GM18505 (cell line): ENCODE measurements around the gene TUFM.
A peak's percentile ranks its signal among the peaks of the same experiment; 100 is the strongest.

Source experiments
- ATAC-seq: cut with Tn5 transposase; IDR thresholded peaks from one replicate; pipeline ENCODE4 v1.9.1; 2021; ENCODE audit not compliant: unreplicated experiment
- POLR2A ChIP-seq: IDR thresholded peaks from 4 replicates; pipeline ENCODE4 v1.6.1; 2011; ENCODE audit warnings: borderline replicate concordance; ENCODE audit not compliant: insufficient read depth, insufficient read length; ENCODE audit errors: extremely low read depth

Gene TUFM

DNA sequence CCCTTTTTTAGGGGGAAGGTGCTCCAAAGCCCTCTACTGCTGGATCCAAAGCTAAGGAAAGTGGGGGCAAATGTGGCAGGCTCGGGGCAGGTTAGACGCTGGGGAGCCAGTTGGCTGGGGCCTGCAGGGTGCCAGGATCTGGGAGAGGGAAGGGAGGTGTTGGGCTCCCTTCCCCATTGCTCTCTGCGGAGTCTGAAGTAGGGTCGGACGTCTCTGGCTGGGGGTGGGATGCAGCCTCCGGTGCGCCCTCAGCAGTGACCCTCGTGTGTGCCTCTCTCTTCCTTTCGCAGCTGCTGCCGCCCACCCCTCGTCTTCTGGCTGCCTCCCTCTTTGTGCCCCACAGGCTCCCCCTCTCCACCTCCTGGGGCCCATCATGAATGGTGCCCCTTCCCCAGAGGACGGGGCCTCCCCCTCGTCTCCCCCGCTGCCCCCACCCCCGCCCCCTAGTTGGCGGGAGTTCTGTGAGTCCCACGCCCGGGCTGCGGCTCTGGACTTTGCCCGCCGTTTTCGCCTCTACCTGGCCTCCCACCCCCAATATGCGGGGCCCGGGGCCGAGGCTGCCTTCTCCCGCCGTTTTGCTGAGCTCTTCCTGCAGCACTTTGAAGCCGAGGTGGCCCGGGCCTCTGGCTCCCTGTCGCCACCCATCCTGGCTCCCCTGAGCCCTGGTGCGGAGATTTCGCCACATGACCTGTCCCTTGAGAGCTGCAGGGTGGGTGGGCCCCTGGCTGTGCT lies 19.7 kb upstream of the TUFM start:
- ATAC-seq: no peak
- TF ChIP-seq POLR2A: no peak

DNA sequence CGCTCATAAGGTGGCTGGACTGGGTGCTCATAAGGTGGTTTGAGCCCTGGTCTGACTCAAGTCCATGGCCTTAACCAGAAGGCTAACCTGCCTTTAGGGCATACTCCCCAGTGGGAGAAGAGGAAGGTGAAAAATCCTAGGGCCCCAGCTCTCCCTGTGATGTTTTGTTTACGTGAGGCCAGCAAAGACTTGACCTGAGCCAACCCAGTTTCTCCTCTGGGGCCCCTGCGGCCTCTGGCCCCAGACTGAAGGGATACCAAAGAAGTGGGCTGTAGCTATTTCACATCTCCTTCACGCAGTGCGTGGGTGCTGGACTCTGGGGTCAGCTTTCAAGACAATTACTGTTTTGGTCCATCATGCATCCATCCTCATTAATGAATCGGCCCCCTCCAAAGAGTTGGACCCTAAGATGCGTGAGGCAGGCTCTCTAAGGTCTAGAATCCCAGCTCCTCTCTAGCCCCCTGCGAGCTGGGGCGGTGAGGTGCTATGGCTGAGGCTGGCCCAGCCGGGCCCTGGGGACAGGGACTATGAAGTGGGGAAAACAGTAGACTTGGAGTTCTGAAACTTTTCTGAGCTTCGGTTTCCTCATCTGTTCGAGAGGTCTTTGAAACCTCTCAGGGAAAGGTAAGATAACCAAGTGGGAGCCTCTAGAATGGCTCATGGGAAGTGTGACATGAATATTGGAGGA lies 19.0 kb upstream of the TUFM start:
- no peak for TF ChIP-seq POLR2A

DNA sequence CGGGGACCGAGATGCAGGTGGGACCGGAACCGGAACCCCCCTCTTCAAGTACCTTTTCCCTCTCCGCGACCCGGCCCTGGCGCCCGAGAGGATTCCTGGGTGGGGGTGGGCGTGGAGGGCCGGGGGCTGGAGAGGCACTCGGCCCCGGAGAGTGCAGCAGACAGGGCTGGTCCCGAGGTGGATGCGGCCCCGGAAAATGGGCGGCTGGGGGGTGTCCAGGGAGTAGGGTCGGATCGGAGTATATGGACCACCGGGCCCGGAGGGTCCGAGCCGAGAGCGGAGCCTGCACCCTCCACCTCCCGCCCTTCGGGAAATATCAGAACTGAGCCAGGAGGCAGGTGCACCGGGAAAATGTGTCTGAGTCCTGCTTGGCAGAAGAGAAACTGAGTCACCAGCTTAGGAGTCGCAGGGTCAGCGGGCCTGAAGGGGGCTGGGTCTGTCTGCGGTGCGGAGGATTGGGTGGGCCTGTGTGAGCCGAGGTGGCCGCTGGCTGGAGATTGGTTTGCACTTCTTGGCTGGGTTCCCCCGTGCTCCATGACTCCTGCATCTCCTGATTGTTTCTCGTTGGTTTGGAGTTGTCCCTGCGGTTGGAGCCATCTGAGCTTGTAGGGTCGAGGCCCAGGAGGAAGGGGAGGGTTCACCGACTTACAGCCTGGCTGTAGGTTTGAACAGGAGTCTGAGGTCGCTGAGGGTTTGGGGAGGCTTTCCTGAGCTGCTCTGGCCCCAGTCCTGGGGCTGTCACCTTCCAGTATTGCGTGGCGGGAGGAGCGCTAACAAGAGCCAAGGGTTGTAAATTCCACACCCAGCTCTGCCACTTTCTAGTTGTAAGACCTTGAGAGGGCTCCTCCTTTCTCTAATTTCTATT lies 18.0 kb upstream of the TUFM start:
- peak; percentile 5 for ATAC-seq
- no peak for TF ChIP-seq POLR2A

More for the DNA sequence above, 19.0 kb upstream of the TUFM start:
- ATAC-seq: no peak

DNA sequence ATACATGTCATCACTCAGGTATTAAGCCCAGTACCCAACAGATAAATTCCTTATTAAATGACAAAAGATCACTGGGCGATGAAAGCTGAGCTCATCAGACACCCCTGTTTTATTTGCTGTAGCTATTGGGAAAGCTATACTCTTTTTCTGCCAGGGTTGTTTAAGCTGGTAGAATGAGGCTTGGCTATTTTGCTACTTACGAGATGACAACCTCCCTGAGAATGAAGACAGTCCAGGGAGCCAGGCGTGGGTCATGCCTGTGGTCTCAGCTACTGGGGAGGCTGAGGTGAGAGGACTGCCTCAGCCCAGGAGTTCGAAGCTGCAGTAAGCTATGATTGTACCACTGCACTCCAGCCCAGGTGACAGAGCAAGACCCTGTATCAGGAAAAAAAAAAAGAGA lies 13.2 kb upstream of the TUFM start:
- no peak for TF ChIP-seq POLR2A
- ATAC-seq: no peak

DNA sequence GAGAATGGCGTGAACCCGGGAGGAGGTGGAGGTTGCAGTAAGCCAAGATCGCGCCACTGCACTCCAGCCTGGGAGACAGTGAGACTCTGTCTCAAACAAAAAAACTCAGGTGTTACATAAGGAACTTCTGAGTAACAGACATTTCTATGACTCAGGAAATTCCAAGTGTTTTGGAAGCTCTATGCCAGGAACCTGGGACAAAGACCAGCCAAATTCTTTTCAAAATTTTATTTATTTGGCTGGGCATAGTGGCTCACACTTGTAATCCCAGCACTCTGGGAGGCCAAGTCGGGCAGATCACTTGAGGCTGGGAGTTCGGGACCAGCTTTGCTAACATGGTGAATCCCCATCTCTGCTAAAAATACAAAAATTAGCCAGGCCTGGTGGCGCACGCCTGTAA lies 12.3 kb upstream of the TUFM start:
- no peak for TF ChIP-seq POLR2A
- ATAC-seq: no peak

DNA sequence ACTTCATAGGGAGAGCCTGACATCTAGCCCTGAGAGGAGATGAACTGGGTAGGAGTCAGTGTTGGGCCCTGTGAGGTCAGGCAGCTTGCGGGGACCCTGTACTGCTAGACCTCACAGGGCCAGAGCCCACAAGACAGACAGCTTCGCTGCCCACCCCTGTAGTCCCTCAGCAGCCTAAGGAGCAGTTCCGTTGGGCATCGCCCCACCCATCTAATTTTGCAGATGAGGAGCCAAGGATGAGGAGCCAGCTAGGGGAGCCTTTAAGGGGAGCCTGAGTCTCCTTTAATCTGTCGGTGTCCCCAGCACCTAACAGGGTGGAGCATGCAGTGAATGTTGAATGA lies 755 bp upstream of the TUFM start:
- TF ChIP-seq POLR2A: no peak
- ATAC-seq: peak; percentile 5

DNA sequence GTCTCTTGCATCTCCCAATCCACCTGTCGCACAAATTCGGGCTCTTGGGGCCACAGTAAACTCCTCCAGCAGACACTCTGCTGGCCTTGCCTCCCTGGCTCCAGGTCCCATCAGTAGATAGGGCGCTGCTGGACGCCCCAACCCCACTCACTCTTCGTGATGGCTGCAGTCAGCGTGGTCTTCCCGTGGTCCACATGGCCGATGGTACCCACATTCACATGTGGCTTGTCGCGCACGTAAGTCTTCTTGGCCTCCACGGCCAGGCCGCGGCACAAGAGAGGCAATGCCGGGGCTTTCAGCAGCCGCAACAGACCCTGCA lies 428 bp downstream of the TUFM start:
- peak; percentile 1 for ATAC-seq
- TF ChIP-seq POLR2A: no peak

DNA sequence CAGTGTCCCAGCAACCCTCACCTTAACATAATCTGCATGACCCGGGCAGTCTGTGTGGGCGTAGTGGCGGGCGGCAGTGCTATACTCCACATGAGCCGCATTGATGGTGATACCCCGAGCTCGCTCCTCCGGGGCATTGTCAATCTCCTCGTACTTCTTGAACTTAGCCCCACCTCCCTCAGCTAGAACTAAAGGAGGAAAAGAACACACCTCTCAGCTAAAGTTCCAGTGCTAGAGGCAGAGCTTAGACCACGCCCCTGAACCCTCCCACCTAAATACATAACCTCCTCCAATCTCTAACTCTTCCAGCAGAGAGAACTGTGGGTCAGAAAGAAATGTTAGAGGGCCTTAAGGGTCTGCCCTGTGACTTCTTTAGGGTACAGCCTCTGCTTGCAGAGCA lies 855 bp downstream of the TUFM start:
- TF ChIP-seq POLR2A: no peak
- ATAC-seq: no peak

DNA sequence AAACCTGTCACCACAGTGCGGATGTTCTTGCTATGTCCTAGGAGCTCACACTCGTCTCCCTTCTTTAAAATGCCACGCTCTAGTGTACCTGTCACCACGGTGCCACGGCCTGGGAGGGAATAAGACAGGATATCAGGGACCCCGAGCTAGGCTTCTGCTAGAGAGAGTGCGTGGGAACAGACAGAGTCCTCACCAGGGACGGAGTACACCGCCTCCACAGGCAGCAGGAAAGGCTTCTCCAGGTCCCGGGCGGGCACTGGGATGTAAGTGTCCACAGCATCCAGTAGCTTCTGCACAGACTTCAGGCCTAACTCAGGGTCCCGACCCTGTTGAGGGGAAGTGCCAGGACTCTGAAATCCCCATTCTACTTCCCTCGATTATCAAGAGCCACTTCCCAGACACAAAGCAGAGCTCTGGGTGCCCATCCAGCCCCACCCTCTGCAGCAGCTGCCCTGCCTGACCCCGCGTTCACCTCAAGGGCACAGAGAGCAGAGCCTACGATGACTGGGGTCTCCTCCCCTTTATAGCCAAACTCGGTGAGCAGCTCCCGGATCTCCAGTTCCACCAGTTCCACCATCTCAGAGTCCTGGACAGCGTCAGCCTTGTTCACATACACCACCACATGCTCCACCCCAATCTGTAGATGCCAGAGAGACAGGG lies 1.8 kb downstream of the TUFM start:
- no peak for ATAC-seq
- no peak for TF ChIP-seq POLR2A

DNA sequence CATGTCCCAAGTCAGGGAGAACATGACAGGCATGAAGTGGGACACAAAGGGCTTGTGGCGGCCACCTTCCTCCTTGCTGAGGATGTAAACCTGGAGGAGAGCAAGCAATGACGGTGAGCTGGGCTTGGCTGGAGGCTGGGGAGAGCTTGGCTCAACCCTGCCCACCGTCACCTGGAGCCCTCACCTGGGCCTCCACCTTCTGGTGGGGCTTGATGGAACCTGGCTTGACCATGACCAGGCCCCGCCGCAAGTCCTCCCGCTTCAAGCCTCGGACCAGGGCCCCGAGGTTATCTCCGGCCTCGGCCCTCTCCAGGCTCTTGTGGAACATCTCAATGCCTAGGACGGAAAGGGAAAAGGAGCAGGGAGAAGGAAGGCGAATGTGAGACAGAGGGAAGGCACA lies 2.4 kb downstream of the TUFM start:
- no peak for TF ChIP-seq POLR2A
- no peak for ATAC-seq

DNA sequence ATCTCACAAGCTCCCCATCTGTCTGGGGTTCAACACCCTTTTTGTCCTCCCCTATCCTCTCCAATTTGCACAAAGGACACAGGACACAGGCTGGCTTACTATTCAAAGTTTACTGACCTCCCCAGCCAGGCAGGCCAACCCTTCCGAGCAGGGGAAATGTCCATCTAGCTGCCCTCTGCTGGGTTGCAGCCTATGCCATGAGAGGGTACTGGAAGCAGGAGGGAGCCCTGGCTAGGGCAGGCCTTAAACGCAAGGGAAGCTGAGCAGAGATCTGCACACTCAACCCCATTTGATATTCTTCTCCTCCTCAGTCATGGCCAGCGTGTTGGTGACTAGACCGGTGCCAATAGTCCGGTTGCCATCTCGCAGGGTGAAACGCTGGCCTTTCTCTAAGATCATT lies 3.5 kb downstream of the TUFM start:
- ATAC-seq: no peak
- no peak for TF ChIP-seq POLR2A

DNA sequence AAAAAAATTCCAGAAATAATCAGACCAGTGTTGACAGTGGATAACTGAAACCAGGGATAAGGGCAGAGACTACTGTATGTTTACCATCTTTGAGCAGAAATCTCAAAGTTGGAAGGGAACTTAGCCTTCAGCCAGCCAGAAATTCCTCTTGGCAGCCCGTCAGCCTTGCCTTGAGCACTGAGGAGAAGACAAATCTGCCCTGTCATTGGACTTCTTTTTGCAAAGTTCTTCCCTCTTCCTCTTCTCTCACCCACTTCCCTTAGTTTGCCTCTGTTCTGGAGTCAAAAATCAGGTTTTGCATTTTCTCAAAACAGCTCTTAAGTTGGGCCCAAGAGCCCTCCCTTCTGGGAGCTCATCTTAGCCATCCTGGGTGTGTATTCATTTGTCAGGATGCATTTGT lies 6.2 kb downstream of the TUFM start:
- no peak for ATAC-seq
- TF ChIP-seq POLR2A: no peak

DNA sequence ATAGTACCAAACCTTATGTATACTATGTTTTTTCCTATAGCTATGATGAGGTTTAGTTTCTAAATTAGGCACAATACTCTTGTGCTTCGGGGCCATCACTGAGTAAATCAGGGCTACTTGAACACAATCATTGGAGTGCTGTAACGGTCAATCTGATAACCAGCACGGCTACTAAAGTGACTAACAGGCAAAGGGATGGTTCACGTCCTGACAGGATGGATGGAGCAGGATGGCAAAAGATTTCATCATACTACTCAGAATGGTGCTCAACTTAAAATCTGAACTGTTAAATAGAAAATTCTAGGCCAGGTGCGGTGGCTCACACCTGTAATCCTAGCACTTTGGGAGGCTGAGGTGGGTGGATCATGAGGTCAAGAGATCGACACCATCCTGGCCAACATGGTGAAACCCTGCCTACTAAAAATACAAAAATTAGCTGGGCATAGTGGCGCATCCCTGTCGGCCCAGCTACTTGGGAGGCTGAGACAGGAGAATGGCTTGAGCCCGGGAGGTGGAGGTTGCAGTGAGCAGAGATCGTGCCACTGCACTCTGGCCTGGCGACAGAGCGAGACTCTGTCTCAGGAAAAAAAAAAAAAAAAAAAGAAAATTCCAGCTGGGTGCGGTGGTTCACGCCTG lies 7.0 kb downstream of the TUFM start:
- ATAC-seq: no peak
- TF ChIP-seq POLR2A: no peak
